CD4-positive, alpha-beta T cell (primary cell): ENCODE data around the gene EEFSEC. TPM values are rescaled to one million over a fixed set of nuclear protein-coding genes. Genes with fewer than 3 reads are reported as not detected.

Experiments
- ATAC-seq: fragments of 200-7000 bp; cut with Tn5 transposase; one replicate; pipeline ENCODE4 v1.10.0; 2022; ENCODE audit warnings: mild to moderate bottlenecking; ENCODE audit not compliant: poor library complexity
- CTCF ChIA-PET: fragments of 350-600 bp; sonication (Branson Sonifier 250); formaldehyde crosslinking; loops from one replicate; lab custom pipeline; 2021; ENCODE audit warnings: antibody characterized with exemption, inconsistent platforms; lab: Charles Lee
- POLR2A ChIA-PET: fragments of 350-600 bp; sonication (Branson Sonifier 250); formaldehyde crosslinking; loops from one replicate; lab custom pipeline; 2021; ENCODE audit warnings: antibody characterized with exemption, inconsistent platforms; lab: Charles Lee
- DNase-seq, 14 experiments: peaks; one replicate each; pipeline ENCODE4 v3.0.0-alpha.2; 2013 to 2020; ENCODE audit warnings: mixed read lengths in 2 of 14
- H3K27ac ChIP-seq, 2 donors: one replicate each; pipeline versions ENCODE4 v1.5.1 to v1.7.0; 2013; ENCODE audit warnings: low read length in 2 of 2, low read depth in 1 of 2, mild to moderate bottlenecking in 1 of 2
- H3K27me3 ChIP-seq, 2 experiments: 1 replicate in 1 of 2; 2 replicates in 1 of 2; pipeline versions ENCODE4 v1.6.1 to v1.7.0; 2013; ENCODE audit warnings: low read length in 2 of 2, control low read depth in 1 of 2, mild to moderate bottlenecking in 1 of 2, moderate library complexity in 1 of 2; ENCODE audit not compliant: insufficient read depth in 2 of 2, control insufficient read depth in 1 of 2
- H3K36me3 ChIP-seq: one replicate; pipeline ENCODE4 v1.6.1; 2013; ENCODE audit warnings: low read length, control low read depth; ENCODE audit not compliant: insufficient read depth
- H3K4me1 ChIP-seq: one replicate; pipeline ENCODE4 v1.6.1; 2013; ENCODE audit warnings: low read length, control low read depth; ENCODE audit not compliant: insufficient read depth
- H3K4me3 ChIP-seq: one replicate; pipeline ENCODE4 v1.5.1; 2013; ENCODE audit warnings: mild to moderate bottlenecking, low read length, moderate library complexity
- H3K9me3 ChIP-seq, 2 experiments: 1 replicate in 1 of 2; 2 replicates in 1 of 2; pipeline versions ENCODE4 v1.6.1 to v1.7.0; 2013; ENCODE audit warnings: low read length in 2 of 2, mild to moderate bottlenecking in 2 of 2, control low read depth in 1 of 2, moderate library complexity in 1 of 2; ENCODE audit not compliant: control insufficient read depth in 1 of 2, insufficient read depth in 1 of 2
- H3K27ac Mint-ChIP-seq: one replicate; pipeline ENCODE4 v1.8.0; 2020; ENCODE audit warnings: mixed read lengths
- H3K27me3 Mint-ChIP-seq: one replicate; pipeline ENCODE4 v1.8.0; 2021; ENCODE audit warnings: mixed read lengths
- H3K36me3 Mint-ChIP-seq: one replicate; pipeline ENCODE4 v1.8.0; 2021; ENCODE audit warnings: low read depth, mixed read lengths
- H3K4me1 Mint-ChIP-seq: one replicate; pipeline ENCODE4 v1.8.0; 2021; ENCODE audit warnings: low read depth, mixed read lengths
- H3K4me3 Mint-ChIP-seq: one replicate; pipeline ENCODE4 v1.8.0; 2020; ENCODE audit warnings: mild to moderate bottlenecking, mixed read lengths
- H3K9me3 Mint-ChIP-seq: one replicate; pipeline ENCODE4 v1.8.0; 2020; ENCODE audit warnings: mixed read lengths
- CTCF ChIP-seq: fragments of 200-600 bp; IDR thresholded peaks from one replicate; pipeline ENCODE4 v1.8.0; 2022; ENCODE audit warnings: antibody characterized with exemption, mild to moderate bottlenecking
- intact Hi-C, 2 experiments: fragments of 100-400 bp; cut with DNase I in 1 of 2; cut with micrococcal nuclease in 1 of 2; formaldehyde crosslinking; loops; one replicate each; pipeline versions ENCODE4 v1.15.1 to v1.9.0; 2023 to 2025; cut with DNase I, micrococcal nuclease
- total RNA-seq, 174 experiments: library from RNA in 2 of 174; stranded (reverse) in 2 of 174; gene quantifications; one replicate each; pipeline ENCODE4 v1.2.3 and lab custom pipeline; 2021 to 2026

The EEFSEC gene
- total RNA-seq, 2 experiments from 2014 or later = 13.1 to 13.9 TPM

DNA sequence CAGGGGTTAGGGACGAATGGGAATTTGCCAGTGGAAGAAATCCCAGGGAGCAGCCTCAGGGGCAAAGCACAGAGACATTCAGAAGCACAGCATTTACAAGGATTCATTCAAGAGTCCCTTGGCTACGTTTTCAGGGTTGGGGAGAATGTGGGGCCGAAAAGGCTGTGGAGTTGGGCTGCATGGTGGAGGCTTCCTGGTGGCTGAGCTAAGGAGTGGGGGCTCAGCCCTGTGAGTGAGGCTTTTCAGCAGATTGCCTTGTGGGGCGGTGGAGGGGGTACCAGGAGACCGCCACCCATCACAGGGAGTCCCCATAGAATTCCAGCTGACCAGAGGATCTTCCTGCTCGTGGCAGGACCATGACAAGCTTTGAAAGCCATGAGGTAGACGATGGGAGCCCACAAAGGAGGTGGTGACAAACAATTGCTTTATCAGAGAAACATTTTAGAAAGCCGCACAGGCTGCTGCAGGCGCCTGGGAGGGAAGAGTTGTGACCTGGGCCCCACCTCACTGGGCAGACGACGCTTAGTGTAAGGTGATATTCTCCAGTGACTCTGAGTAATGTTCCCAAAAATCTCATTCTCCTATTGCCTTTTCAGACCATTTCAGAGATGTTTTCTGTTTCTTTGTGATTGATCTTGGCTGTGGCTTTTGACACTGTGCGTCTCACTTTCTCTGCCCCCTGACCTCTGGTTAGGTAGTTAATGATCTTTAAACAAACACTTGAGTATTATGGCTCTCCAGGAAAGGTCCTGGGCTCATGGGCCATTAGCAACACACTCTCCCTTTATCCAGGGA is 185.5 kb downstream of the EEFSEC start:
- no peak overlapping the region for H3K27ac ChIP-seq
- Mint-ChIP-seq H3K4me3 (no peak overlapping the region), H3K27ac (no peak overlapping the region), H3K4me1 (no peaks in the 10 kb centered on the region), H3K9me3 (no peaks in the 10 kb centered on the region), H3K36me3 (peaks cover 43% of the 10 kb centered on the region), H3K27me3 (no peaks in the 10 kb centered on the region)
- peaks cover 44% of the 10 kb centered on the region for H3K36me3 ChIP-seq
- no peak for TF ChIP-seq CTCF
- intact Hi-C loops = no loop called here
- ATAC-seq (no peak), DNase-seq (no peak)
- H3K4me3 ChIP-seq = no peak overlapping the region
- POLR2A ChIA-PET = interaction anchor here (1.0 kb wide), 1 partner anchor 24 kb away, joined by 3 read pairs; no protein-coding TSS in a partner anchor
- no peaks in the 10 kb centered on the region for H3K9me3 ChIP-seq
- no peaks in the 10 kb centered on the region for H3K27me3 ChIP-seq
- H3K4me1 ChIP-seq = no peaks in the 10 kb centered on the region
- CTCF ChIA-PET = no interaction called here

GRCh38 chr3:128339491-128340012 is 186.3 kb downstream of the EEFSEC start:
- Histone ChIP-seq H3K4me1 (no peaks in the 10 kb centered on the region), H3K36me3 (peaks cover 43% of the 10 kb centered on the region), H3K4me3 (no peak overlapping the region), H3K27me3 (no peaks in the 10 kb centered on the region), H3K9me3 (no peaks in the 10 kb centered on the region), H3K27ac (no peak overlapping the region)
- POLR2A ChIA-PET = no interaction called here
- Mint-ChIP-seq H3K9me3 (no peaks in the 10 kb centered on the region), H3K27me3 (no peaks in the 10 kb centered on the region), H3K4me3 (no peak overlapping the region), H3K4me1 (no peaks in the 10 kb centered on the region), H3K27ac (no peak overlapping the region), H3K36me3 (peaks cover 50% of the 10 kb centered on the region)
- CTCF ChIA-PET = no interaction called here
- ATAC-seq (no peak), DNase-seq (no peak)
- no peak for TF ChIP-seq CTCF
- intact Hi-C loops = no loop called here

DNA sequence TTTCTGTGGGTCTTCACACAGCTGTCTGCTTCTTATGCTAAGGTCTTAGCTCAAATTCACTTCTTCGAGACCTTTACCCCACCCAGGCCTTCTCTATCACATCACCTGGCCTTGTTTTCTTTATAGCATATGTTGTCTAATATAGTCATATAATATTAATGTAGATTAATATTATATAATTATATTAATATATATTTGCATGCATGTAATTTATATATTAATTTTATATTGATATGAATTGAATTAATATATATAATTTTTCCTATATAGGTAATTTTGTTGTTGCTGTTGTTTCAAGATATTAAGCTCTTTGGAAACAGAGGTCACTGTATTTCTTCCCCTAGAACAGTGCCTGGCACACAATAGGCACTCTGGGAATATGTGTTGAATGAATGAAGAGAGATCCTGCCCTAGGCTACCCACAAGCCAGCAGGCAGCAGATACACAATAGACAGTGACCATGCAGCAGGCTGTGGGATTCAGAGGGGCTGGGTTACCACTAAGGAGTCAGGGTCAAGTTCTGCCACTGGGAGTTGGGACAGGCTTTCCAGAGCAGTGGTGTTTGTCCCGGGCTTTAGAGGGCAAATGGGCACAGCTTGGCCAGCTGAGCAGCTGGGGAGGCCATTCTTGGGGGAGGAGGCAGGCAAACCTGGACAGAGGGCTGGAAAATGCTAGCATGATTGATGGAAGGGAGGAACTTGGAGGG is 187.1 kb downstream of the EEFSEC start:
- Mint-ChIP-seq H3K27ac (no peak overlapping the region), H3K36me3 (peaks cover 55% of the 10 kb centered on the region), H3K27me3 (no peaks in the 10 kb centered on the region), H3K4me3 (no peak overlapping the region), H3K4me1 (no peaks in the 10 kb centered on the region), H3K9me3 (no peaks in the 10 kb centered on the region)
- ChIA-PET CTCF (no interaction called here), POLR2A (no interaction called here)
- H3K4me1 ChIP-seq = no peaks in the 10 kb centered on the region
- H3K4me3 ChIP-seq = no peak overlapping the region
- TF ChIP-seq CTCF = no peak
- DNase-seq (no peak), ATAC-seq (no peak)
- H3K27me3 ChIP-seq = no peaks in the 10 kb centered on the region
- peaks cover 40% of the 10 kb centered on the region for H3K36me3 ChIP-seq
- H3K27ac ChIP-seq = no peak overlapping the region
- no peaks in the 10 kb centered on the region for H3K9me3 ChIP-seq
- intact Hi-C loops = no loop called here
